ENCODE results near the gene ADAM15.

ADAM15 gene, protein sequence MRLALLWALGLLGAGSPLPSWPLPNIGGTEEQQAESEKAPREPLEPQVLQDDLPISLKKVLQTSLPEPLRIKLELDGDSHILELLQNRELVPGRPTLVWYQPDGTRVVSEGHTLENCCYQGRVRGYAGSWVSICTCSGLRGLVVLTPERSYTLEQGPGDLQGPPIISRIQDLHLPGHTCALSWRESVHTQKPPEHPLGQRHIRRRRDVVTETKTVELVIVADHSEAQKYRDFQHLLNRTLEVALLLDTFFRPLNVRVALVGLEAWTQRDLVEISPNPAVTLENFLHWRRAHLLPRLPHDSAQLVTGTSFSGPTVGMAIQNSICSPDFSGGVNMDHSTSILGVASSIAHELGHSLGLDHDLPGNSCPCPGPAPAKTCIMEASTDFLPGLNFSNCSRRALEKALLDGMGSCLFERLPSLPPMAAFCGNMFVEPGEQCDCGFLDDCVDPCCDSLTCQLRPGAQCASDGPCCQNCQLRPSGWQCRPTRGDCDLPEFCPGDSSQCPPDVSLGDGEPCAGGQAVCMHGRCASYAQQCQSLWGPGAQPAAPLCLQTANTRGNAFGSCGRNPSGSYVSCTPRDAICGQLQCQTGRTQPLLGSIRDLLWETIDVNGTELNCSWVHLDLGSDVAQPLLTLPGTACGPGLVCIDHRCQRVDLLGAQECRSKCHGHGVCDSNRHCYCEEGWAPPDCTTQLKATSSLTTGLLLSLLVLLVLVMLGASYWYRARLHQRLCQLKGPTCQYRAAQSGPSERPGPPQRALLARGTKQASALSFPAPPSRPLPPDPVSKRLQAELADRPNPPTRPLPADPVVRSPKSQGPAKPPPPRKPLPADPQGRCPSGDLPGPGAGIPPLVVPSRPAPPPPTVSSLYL

DNA sequence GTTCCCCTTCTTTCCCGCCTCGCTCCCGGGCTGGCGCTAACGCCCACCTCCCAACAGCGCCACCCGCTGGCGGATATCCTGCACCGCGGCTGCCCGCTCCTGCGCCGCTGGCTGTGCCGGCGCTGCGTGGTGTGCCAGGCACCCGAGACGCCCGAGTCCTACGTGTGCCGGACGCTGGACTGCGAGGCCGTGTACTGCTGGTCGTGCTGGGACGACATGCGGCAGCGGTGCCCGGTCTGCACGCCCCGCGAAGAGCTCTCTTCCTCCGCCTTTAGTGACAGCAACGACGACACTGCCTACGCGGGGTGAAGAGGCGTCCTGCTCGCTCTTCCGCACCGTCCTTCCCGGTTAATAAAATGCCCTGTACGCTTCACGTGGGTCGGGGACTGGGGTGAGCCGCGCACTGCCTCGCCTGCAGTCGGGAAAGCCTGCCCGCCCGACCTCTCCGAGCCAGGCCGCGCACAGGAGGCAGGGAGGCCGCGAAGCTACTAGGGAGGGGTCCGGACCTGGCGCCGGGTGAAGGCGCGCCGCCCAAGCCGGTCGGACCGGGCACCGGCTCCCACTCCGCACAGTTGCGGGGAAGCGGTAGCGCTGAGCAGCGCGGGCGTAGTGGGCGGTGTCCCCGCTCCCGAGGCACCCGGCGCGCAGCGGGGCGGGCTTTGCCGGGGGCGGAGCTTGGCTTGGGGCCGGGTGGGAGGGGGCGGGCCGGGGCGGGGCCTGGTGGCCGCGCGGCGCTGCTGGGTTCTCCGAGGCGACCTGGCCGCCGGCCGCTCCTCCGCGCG lies at the start of gene ADAM15:
Gene ADAM15 (plus strand): TSS at position 757 of the 782 bp plus-strand sequence. CDS start 71 bp downstream, outside the sequence.
- peak; percentile 50 to 76 for DNase-seq (ENCODE audit: low read depth in 2 of 2)

DNA sequence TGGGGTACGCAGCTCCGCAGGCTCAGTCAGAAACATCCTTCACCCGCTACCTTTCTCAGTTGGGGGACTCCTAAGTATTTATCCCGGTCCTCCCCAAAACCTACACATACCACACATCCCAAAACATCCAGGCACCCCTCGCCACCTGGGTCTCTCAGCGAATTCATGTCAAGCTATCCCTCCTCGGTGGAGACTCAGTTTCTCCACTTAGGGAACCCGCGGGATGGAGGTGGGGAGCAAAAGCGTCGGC lies 49.8 kb upstream of the ADAM15 start:
- no peak for DNase-seq (ENCODE audit: low read depth in 2 of 2)

DNA sequence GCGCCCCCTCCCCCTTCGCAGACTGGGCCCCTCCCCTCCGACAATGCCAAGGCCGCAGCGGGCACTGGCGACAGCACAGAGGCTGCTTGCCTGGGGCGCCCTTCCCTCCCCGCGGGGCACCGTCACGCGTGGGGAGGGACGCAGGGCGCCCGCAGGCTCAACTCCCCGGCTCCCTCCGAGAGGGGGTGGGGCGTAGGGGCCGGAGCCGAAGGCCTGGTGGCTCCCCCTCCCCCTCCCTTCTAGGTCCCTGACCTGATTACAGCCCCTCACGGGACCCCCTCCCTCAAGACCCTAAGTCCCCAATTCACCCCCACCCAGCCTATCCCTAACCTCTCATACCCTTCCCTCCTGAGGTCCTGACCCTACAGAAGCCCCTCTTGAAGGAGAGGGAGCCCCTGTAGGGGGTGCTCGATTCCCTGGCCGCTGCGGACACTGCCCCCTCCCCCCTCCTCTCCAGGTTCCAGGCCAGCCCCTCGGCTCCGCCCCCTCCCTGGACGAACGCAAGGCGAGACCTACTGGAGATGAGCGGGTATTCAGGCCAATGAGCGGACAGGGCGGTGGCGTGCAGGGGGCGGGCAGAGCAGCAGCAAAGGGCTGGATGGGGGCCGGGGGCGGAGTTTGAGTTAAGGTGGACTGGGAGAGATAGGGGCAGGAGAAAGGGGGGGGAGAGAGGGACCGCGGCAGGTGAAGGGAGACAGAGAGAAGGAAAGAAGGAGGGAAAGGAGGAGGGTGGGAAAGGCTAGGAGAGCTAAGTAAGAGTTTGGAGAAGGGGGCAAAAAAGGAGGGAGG lies 49.2 kb upstream of the ADAM15 start:
- peak; percentile 99 to 100 for DNase-seq (ENCODE audit: low read depth in 2 of 2)

DNA sequence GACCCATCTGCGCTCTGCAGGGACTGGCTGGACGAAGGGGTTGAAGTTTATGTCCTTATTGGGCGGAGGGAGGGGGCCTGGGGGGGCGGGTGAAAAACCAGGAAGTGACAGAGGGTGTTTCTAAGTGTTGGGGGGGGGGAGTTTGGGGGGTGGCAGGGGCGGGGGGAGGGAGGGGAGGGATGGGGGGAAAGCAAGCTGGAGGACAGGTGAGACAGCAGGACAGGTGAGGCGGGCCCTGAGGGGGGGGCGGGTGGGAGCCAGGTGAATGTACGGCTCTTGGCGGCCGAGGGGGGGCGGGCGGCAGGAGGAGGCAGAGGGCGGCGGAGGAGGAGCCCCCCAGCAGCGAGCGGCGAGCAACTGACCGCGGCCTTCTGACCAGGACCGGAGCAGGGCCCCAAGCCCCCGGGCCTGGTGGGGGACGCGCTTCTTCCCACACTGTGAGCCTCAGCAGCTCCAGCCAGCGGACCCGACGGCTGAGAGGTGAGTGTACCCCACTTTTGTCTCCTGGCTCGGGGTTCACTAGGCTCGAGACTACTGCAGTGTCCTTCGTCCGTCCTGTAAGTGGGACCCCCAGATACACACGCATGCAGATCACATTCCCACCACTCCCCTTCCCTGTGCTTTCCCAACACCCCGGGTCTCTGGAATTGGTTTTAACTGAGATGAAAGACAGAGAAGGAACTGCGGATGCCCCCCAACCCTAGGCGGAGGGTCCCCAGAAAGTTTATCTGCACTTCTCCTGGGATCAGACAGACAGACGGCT lies 48.5 kb upstream of the ADAM15 start, which contains the start of gene ZBTB7B:
Gene ZBTB7B (plus strand): TSS at position 339 of the 763 bp plus-strand sequence. CDS start 11,859 bp downstream, outside the sequence.
- no peak for DNase-seq (ENCODE audit: low read depth in 2 of 2)

DNA sequence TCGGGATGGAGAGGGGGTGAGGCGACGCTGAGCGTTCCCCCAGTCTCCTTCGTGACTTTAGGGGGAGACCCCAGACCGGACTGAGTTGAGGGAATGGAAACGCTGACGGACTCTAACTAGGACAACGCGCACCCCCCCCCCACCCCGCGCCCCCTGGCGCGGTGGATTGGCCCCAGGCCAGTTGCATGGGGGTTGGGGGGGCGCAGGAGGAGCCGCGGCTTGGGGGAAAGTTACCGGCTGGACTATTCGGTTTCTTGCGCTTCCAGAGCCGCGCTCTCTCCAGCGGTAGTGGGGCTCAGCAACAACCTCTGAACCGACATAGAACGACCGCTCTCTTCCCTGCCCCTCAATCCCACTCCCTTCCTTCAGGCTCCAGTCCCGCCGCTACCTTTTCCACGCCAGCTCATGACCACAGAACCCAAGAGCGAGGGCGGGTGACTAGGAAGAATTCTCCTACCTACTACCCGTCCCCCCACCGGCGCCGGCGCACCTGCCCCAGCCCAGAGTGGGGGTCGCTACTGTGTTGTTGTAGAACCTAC lies 47.8 kb upstream of the ADAM15 start:
- DNase-seq (ENCODE audit: low read depth in 2 of 2): no peak

DNA sequence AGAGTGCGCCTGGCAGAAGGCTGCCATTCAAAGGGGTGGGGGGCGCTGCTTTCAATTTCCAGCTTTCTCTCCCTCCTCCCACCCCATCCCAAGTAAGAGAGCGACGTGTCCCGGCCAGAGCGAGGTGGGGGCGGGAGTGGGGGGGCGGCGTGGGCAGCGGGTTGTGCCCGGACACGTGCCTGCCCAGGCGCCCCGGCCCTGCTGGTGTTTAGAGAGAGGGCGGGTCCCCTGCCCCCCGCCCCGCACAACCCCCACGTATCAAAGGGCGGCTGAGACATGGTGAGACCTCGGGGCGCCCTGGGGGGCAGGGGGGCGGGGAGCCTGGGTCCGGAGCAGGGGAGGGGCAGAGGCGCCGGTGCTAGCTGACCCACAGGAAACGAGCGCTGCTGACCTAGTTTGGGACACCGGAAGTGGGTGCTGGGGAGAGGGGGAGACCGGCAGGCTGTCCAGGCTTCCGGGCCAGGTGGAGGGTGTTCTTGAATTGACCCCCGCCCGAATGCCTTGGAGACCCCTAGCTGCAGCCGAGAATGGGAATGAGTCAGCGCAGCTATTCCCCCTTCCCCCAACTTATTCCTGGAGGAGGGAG lies 47.3 kb upstream of the ADAM15 start:
- DNase-seq (ENCODE audit: low read depth in 2 of 2): no peak

DNA sequence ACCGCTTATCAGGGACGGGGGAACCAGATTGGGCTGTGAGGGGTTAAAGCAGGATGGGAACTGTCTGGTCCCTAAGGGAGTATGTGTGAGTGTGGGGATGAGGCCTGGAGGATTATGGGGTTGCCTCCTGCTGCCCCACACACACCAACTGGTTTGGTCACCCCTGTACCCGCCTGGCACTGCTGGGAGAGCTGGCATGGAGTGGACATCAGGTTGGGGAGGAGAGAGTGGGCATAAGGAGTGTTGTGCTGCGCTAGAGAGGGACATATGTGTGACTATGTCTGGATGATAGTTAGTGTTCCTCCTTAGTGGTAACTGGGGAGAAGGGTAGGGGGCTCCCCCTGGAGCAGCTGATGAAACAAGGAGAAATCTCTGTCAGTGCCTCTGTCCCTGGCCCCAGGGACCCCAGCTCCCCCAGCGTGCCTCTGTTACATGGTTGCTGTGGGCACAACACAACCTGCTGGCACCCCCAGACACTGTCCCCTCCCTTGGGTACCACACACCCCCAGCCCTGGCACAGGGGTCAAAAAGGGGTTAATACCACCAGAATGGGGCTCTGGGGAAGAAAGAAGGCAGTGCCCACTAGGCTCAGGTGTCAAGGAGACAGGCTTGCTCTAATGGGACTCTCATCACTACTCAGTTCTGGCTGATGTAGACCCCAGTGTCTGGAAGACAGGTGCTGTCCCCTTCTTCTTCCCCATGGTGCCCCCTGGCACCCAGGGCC lies 46.6 kb upstream of the ADAM15 start:
- DNase-seq (ENCODE audit: low read depth in 2 of 2): no peak

DNA sequence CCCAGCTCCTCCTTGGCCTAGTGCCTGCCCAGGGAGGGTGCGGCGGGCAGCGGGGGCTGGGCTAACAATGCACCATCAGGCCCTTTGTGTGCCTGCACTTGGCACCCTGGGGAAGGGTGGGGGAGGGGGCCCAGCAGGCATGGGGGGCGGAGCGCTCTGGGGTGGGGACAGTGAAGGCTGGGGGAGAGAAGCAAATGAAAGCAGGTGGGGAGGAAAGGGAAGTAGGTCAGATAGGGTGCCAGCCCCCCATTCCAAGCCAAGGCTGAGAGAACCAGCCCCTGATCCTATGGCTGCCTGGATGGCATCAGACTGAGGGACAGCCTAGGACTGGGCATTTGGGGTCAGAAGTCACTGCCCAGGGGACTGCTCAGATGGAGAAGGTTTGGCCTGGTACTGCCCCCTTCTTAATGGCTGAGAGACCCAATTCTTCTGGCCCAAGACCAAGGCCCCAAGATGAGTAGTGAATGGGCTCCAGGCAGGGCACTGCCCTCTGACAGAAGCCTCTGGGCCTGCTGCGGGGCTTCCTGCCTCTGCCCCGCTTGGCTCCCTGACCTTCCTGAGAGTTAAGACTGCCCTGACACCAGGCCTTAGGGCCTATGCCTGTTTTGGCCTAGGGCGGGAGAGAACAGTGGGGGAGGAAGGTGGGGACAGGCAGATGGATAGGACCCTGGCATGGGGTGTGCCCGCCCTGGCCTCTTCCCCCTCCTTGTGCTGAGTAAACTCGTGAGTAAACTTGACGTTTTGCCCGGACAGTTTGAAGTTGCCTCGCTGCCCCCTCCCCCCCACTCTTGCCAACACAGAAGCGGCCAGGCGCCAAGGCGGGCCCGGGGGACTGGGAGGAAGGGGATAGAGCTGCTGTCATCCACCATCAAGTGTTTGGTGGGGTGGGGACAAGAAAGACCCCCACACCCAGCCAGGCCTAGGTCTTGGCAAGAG lies 45.8 kb upstream of the ADAM15 start:
- no peak for DNase-seq (ENCODE audit: low read depth in 2 of 2)

DNA sequence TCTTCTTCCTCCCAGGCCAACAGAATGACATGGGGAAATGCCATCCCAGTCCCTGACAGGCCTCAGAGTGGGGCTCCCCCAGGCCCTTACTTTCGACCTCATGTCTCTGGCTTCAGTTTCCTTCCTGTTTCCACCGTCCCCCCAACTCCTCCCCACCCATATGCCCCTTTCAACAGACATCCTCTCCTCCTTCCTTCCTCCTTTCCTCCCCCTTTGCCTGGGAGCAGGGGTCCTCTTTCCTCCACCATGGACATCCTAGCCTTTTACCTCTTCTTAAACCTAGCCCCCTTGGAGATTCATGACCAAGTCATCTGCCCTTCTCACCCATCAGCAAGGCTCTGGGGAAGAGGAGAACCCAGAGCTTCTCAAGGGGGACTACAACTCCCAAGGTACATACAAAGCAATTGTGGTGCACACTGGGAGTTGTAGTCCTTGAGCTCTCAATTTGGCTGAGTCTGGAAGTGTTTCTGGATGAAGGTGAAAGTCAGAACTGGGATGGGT lies 44.5 kb upstream of the ADAM15 start:
- no peak for DNase-seq (ENCODE audit: low read depth in 2 of 2)

DNA sequence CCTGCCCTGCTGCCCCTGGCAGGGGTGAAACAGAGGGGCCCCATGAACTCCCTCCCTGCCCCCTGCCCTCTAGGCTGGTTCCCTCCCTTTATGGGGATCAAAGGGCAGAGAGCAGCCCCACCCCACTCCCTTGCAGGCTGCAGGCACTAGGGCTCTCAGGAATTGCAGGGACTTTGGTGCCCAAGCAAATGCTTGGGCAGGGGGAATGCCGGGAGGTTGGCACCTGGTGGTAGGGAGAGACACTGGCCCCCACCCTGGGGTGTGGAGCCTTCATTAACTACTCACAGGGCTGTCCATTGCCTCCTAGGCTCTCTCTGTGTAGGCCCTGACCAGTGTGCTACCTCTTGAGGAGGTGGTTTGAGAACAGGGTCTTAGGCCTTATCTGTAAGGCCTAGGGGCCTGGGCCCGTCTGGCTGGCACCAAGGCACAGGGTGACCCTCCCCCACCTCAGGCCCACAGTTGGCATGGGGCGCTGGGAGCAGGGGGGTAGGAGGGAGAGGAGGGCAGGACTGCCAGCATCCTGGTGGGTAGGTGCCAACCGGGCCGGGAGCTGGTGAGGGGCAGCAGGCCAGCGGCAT lies 43.8 kb upstream of the ADAM15 start:
- no peak for DNase-seq (ENCODE audit: low read depth in 2 of 2)

DNA sequence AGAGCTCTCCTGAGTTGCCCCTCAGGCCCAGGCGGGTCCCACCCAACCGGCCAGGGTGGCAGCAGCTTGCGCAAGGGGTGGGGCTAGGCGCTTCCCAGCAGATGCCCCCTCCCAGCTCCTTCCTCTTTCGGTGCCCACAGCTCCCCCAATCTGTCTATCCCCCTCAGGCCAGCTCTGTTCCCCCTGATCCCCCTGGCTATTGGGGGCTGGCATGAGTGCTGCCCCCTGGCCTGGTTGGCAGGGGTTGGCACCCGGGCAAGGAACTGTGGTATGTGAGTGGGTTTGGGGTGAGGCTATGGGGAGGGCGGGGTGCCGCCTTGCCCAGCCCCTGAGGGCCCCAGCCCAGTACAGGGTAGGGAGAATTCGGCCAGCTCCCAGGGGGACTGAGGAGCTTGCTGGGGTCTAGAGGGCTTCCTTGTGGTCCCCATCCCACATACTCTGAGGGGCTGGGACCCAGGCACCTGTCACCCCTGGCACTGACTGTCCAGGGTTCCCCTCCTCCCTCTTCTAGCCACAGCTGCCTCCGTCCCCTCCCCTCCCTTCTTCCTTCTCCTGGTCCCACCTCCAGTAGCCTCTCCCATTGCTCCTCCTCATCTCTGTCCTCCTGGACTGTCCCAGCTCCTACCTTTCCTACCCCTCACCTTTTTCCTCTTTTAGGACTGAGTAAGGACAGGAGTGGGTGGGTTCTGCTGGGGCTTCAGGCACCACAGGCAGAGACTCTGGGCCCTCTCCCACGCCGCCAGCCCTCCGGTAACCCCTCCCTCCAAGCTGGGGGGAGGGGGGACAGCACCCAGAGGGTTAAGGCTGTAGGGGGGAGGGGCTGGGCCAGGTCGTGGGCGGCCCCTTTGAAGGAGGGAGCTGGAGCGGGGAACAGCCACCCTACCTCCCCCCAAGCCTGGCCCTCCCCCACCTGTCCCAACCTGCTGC lies 42.8 kb upstream of the ADAM15 start:
- peak; percentile 59 to 86 for DNase-seq (ENCODE audit: low read depth in 2 of 2)

DNA sequence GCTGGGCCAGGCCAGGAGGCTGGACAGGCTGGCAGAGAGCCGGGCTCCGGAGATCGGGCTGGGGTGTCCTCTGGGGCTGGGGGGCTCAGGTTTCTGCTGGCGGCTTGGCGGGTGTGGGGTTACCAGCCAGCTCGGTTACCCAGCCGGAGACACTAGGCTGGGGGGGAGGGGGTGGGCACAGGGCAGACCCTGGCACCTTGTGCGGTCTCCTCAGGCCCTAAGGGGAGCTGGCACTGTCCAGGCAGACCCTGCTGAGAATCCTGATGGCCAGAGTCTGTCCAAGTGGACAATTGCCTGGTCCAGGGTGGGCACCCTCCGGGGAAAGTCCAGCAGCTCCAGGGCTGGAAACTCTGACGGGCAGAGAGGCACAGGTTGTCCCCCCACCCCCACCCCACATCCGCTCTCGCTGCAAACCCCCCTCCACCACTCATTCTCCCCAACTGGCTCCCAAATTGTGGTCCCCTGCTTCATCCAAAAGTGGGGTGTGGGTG lies 41.9 kb upstream of the ADAM15 start:
- no peak for DNase-seq (ENCODE audit: low read depth in 2 of 2)

DNA sequence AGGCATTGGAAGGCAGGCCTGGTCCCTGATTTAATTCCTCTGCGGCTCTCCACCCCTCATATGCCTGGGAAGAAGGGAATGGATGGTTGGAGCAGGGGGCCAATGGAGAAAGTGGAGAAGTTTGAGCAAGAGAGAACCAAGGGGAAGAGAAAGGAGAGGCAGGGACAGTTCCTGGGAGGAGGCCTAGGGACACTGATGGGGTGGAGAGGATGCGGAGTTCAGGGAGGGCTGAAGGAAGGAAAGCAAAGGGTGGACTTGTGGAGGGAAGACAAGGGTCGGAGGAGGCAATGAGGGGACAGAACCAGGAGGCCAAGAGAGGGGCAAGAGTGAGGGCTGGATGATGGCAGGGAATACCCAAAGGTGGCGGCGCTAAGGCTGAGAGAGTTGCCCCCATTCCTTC lies 41.4 kb upstream of the ADAM15 start:
- no peak for DNase-seq (ENCODE audit: low read depth in 2 of 2)

DNA sequence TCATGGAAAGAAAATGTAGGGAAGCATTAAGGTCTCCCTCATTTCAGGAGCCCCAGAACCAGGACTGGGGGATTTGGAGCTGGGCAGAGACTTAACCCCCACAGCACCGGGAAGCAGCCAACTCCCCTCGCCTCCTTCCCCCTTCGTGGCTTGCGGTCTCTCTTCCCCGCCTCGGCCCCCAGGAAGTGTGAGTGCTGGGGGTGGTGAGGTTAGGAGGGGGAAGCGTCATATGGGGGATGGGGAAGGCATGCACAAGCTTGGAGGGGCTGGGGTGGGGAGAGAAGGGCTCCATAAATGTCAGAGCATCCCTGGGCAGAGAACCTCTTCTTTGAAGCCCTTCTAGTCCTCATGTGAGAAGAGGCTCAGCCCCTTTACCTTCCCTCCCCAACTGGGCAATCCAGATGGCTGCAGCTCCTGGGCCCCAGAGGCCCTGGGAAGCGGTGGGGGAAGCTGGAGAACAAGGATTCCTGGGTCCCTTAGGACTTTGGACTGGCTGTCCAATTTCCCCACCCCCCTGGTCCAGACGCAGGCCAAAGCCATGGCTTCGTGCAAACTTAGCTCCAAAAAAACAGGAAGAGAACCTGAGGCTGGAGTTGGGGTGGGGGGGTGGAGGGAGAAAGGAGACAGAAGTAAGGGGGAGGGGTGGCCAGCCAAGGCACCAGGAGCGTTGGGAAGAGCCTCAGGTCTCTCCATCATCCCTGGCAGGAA lies 40.8 kb upstream of the ADAM15 start:
- DNase-seq (ENCODE audit: low read depth in 2 of 2): no peak

DNA sequence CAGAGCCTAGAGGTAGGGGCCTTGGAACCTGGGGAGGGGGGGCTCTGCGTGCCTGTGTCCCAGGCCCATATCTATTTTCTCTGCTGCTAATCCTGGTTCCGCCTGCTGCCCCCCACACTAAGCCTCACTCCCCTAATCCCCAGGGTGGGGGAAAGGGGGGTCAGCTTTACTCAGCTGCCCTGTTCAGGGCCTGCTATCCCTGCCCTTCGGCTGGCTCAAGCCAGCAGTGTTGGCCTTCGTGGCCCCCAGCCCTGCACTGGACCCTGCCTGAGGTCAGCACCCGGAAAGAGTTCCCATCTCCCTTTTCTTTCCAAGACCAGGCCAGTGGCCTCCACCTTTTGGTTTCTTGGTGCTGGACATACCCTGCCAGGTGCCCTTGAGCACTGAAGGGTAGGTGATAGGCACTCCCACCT lies 40.1 kb upstream of the ADAM15 start:
- no peak for DNase-seq (ENCODE audit: low read depth in 2 of 2)

All from stimulated activated CD4-positive, alpha-beta T cell treated with anti-CD3 and anti-CD28 coated beads, Interleukin-15, amount 100 ng/mL, for 48 hours (primary cell).